Stimulated activated naive CD8-positive, alpha-beta T cell treated with anti-CD3 and anti-CD28 coated beads, Interleukin-15, Interleukin-2, amounts not matched to agents 100 U/mL and 50 U/mL, for 24 hours (primary cell): ENCODE measurements around the gene KIF26B.

Experiments
- ATAC-seq: fragments of 150-1000 bp; cut with Tn5 transposase; one replicate; pipeline ENCODE4 v1.10.0; 2021
- DNase-seq: peaks from one replicate; pipeline ENCODE4 v3.0.0; 2021

KIF26B gene

GRCh38 chr1:245209658-245210435 is 55.1 kb downstream of the KIF26B start:
- DNase-seq (no peak), ATAC-seq (peak; percentile 14)

DNA sequence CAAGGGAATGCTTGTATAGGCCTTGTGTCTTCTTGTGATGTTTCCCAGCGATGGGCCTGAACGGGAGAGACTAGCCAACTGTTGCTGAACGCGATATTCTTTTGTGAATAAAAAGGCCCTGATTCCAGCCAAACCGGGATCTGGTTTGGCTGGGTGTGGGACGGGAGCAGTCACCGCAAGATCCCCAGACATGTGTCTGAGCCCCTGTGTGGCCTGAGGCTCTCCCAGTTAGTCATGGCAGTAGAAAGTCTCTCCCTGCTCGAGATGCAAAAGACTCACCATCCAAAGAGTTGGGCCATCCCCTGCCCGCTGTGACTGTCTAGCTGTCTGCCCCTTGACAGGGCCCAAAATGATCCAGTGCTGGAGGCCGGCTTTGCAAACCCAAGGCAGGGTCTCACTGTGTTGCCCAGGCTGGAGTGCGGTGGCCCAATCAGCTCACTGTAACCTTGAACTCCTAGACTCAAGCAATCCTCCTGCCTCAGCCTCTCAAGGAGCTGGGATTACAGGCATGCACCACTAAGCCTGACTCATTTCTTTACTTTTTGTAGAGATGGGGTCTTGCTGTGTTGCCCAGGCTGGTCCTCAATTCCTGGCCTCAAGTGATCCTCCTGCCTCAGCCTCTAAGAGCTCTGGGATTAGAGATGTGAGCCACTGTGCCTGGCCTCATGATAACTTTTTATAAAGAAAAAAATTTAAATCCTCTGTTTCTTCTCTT is 56.4 kb downstream of the KIF26B start:
- DNase-seq (no peak), ATAC-seq (no peak)

DNA sequence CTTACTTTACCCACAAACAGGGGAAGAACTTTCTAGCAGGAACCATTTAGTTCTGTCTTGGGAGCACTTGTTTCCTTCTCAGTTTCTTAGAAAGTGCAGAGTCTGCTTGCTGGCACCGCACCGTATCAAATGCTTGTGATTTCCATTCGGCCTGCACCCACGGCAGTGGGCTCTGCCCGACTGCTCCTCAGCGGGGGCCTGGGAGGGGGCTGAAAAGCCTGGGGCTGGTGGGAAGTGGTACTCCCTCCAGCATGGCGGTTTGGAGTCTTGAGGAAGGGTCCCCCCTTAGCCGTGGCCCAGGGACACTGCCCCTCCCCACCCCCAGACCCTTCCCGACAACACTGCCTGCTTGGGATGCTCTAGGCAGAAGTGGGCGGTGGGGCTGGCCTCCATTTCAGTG is 57.0 kb downstream of the KIF26B start:
- DNase-seq (no peak), ATAC-seq (no peak)

GRCh38 chr1:245212221-245212710 is 57.5 kb downstream of the KIF26B start:
- DNase-seq (no peak), ATAC-seq (no peak)

DNA sequence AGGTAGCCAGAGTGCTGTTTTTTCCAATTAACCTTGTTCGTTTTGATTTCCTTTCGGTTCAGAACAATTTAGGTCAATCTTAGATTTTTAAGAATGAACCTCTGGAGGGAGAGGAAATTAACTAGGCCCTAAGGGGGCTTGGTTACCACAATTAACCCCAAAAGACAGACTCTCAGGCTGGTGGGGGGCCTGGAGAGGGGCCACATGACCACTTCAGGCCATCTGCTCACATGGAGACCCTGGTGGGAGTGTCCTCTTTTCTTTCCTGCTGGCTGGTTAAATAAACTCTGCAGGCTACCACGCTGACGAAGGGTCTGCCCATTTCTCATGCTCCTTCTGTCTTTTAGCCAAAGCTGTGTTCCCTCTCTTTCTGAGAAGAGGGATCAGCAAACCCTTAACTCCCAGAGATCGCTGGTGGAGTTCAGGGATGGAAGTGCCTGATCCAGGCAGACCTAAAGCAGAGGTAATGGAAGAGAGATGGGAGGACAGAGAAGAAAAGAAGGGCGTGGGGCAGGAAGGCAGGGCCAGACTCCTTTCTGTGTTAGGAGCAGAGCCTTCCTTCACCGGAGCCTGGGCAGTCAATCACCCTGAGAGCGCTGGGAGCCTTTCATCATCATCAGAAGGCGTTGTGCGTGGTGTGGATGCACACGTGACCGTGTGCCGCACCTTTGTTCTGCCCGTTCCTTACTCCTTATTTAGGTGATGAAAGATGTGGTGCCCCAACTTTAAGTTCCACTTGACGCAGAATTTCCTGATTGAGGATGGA is 58.5 kb downstream of the KIF26B start:
- ATAC-seq (no peak), DNase-seq (no peak)

- ATAC-seq (no peak), DNase-seq (no peak)
Measured at GRCh38 chr1:245215071-245215470, 60.3 kb downstream of the KIF26B start.

DNA sequence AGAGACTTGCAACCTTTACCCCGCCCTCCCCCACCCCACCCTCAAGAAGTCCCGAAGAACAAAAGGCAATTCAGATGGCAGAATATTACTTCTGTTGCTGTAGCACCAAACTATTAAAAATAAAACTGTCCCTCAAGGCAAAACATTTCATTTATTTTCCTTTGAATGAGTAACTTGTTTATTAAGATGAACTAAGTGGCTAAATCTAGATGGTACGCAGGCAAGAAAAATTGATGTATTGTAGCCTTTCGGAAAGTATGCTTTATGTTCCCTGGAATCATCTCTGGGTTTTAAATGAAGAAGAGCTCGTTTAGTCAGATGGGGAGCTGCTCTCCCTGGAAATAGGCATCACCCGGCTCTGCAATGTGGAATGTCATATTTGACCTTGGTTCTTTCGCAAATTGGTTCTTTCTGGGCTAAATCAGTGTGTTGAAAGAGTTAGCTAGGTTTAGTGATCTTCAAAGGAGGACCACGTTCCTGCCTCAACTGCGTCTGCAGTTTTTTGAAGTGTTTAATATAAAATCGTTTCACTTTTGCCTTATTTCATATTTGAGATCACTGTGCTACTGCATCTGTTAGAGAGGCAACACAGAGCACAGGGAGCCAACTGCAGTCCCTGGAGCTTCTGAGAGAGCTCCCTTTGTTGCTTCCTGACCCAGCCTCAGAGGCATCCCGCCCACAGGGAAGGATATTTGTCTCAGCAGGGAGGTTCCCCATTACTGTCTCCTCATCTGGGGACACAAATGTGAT is 61.8 kb downstream of the KIF26B start:
- ATAC-seq (no peak), DNase-seq (no peak)

GRCh38 chr1:245217853-245218608 is 63.2 kb downstream of the KIF26B start:
- ATAC-seq (no peak), DNase-seq (no peak)

DNA sequence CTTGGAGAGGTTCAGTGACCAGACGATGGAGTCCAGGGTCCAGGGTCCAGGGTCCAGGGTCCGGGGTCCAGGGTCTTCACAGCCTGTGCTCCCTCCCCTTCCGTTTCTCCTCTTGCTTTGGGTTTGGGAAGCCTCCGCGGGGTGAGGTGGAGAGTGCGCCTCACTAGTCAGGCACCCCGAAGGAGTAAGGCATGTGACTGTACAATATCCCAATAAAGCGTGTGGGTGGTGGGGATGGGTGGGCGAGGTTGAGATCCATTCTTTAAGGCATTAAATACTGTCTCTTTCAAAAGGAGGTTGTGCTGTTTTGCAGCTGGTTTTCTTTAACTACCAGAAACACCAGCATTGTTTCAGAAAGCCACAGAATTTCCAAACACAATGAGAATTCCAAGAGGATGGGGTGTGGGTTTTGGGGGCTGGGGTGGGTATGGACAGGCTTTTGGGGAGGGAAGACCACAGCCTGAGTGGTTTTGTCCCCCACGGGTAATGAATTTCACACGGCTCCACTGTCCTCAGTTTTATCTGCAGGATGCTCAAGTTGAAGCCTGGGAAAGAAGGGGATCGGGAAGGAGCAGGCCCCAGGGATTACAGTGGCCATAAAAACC is 65.7 kb downstream of the KIF26B start:
- DNase-seq (no peak), ATAC-seq (no peak)

GRCh38 chr1:245221805-245222204 is 67.0 kb downstream of the KIF26B start:
- DNase-seq (no peak), ATAC-seq (no peak)

GRCh38 chr1:245222931-245223595 is 68.3 kb downstream of the KIF26B start:
- no peak for ATAC-seq

GRCh38 chr1:245225322-245226202 is 70.8 kb downstream of the KIF26B start:
- ATAC-seq = no peak
- DNase-seq = no peak

More at GRCh38 chr1:245222931-245223595, 68.3 kb downstream of the KIF26B start:
- DNase-seq = no peak

DNA sequence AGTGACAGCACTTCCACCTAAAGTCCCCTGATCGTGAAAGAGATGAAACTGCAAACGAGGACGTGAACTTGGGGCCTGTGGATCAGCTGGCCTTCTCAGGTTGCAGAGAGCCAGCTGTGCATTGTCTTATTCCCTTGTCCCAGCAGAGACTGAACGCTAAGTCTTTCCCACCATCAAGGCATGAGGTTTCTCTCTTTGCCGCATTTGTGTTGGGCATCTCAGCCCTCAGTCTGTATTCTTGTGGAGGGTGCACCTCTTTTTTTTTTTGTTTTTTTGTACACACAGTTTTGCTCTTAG is 71.4 kb downstream of the KIF26B start:
- ATAC-seq = no peak

GRCh38 chr1:245229051-245229450 is 74.3 kb downstream of the KIF26B start:
- ATAC-seq (no peak), DNase-seq (no peak)

More for the DNA sequence above, 71.4 kb downstream of the KIF26B start:
- DNase-seq = no peak

GRCh38 chr1:245232931-245233330 is 78.1 kb downstream of the KIF26B start:
- DNase-seq (no peak), ATAC-seq (no peak)

DNA sequence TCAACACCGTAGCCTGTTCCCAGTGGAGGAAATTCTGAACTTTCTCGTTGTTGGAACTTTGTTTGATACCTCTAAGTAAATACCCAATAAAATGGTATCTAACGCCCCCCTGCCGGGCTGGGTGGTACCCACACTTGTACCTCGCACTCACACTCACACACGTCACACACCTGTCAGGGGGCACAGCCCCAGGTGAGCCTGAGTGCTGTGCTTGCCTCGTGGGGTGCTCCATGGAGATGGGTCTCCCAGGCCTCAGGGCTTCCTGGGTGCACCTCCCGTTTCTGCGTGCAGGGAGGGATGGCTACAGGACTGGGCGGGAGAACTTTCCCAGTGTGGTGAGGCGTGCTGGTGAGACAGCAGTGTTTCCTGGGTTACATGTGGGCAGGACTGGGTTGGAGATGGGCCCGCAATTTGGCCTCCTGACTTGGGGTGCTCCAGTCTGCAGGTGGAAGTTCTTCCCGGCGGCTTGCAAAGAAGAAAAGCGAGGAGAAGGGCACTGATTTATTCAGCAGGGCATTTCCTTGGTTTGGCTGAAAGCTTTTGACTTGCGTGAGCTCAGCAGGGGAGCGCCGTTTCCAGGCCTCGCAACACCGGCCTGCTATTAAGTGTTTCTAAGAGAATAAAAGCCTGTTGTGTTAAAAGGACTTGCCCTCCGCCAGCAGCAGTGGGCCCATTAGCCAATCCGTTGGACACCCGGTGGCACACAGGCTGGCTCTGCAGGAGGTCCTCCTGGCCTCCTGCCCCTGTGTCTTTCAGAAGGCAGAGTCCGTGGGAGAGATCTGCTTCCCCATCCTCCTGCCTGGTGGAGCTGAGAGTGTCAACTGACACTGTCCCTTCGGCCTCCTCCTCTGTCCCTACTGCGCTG is 79.7 kb downstream of the KIF26B start:
- ATAC-seq (no peak), DNase-seq (no peak)

DNA sequence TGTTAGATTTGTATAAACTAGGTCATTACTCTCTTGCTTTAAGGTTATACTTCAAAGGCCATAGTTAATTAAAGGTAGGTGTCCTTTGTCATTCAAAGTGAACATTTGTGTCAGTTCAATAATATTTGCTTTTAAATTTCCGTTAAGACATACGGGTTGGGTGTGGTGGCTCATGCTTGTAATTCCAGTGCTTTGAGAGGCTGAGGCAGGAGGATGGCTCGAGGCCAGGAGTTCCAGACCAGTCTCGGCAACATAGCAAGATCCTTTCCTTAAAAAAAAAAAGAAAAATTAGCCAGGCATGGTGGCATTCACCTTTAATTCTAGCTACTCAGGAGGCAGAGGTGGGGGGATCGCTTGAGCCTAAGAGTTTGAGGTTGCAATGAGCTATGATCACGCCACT is 80.4 kb downstream of the KIF26B start:
- ATAC-seq (no peak), DNase-seq (no peak)

GRCh38 chr1:245240648-245241165 is 85.9 kb downstream of the KIF26B start:
- no peak for ATAC-seq

More at GRCh38 chr1:245240648-245241165, 85.9 kb downstream of the KIF26B start:
- no peak for DNase-seq
